Liver (tissue), 9 donors: ENCODE results near the gene ANKRD11. TPM values are rescaled to one million over a fixed set of nuclear protein-coding genes. Genes with fewer than 3 reads are reported as not detected.
A peak's percentile ranks its signal among the peaks of the same experiment; 100 is the strongest.

Experiments used
- DNase-seq: peaks from one replicate; pipeline ENCODE4 v3.0.0-alpha.2; 2017; ENCODE audit warnings: low spot score
- H3K27ac ChIP-seq, 2 donors: one replicate each; pipeline ENCODE4 v1.7.0; 2013; ENCODE audit warnings: inconsistent platforms in 2 of 2, low read length in 2 of 2, control low read depth in 1 of 2, low read depth in 1 of 2, mild to moderate bottlenecking in 1 of 2
- H3K27me3 ChIP-seq, 4 donors: one replicate each; pipeline versions ENCODE4 v1.6.1 to v1.7.0; 2013; ENCODE audit warnings: low read length in 3 of 4, inconsistent platforms in 1 of 4, mild to moderate bottlenecking in 1 of 4, moderate library complexity in 1 of 4; ENCODE audit not compliant: control insufficient read depth in 4 of 4, insufficient read depth in 4 of 4
- H3K36me3 ChIP-seq, 4 donors: one replicate each; pipeline versions ENCODE4 v1.6.1 to v1.7.0; 2013; ENCODE audit warnings: low read length in 3 of 4, mild to moderate bottlenecking in 3 of 4, low read depth in 1 of 4, moderate library complexity in 1 of 4; ENCODE audit not compliant: control insufficient read depth in 4 of 4, insufficient read depth in 3 of 4
- H3K4me1 ChIP-seq, 4 donors: one replicate each; pipeline versions ENCODE4 v1.6.1 to v1.7.0; 2013; ENCODE audit warnings: low read length in 3 of 4, mild to moderate bottlenecking in 3 of 4, moderate library complexity in 1 of 4; ENCODE audit not compliant: control insufficient read depth in 4 of 4, insufficient read depth in 4 of 4
- H3K4me3 ChIP-seq, 3 donors: one replicate each; pipeline versions ENCODE4 v1.6.1 to v1.7.0; 2013; ENCODE audit warnings: low read length in 3 of 3, control low read depth in 1 of 3, low read depth in 1 of 3, mild to moderate bottlenecking in 1 of 3
- H3K9ac ChIP-seq, 2 donors: one replicate each; pipeline ENCODE4 v1.7.0; 2013; ENCODE audit warnings: low read length in 2 of 2, mild to moderate bottlenecking in 2 of 2, moderate library complexity in 2 of 2, control low read depth in 1 of 2, low read depth in 1 of 2
- H3K9me3 ChIP-seq, 4 donors: one replicate each; pipeline versions ENCODE4 v1.6.1 to v1.7.0; 2013; ENCODE audit warnings: low read length in 3 of 4; ENCODE audit not compliant: control insufficient read depth in 4 of 4
- EGR1 ChIP-seq, 2 donors: IDR thresholded peaks; 2 replicates each; pipeline ENCODE4 v1.6.1; 2016 to 2018; ENCODE audit warnings: antibody characterized with exemption in 2 of 2, low read depth in 2 of 2
- FOXA1 ChIP-seq: IDR thresholded peaks from 2 replicates; pipeline ENCODE4 v1.6.1; 2016; ENCODE audit warnings: antibody characterized with exemption
- FOXA2 ChIP-seq: IDR thresholded peaks from 2 replicates; pipeline ENCODE4 v1.6.1; 2016; ENCODE audit warnings: antibody characterized with exemption
- GABPA ChIP-seq, 2 donors: IDR thresholded peaks in 1 of 2; conservative IDR thresholded peaks in 1 of 2; 2 replicates each; pipeline ENCODE4 v1.6.1; 2016; ENCODE audit warnings: antibody characterized with exemption in 2 of 2, mild to moderate bottlenecking in 1 of 2, moderate library complexity in 1 of 2
- HNF4A ChIP-seq, 2 donors: conservative IDR thresholded peaks; 2 replicates each; pipeline ENCODE4 v1.6.1; 2016; ENCODE audit warnings: antibody characterized with exemption in 2 of 2, mild to moderate bottlenecking in 2 of 2
- HNF4G ChIP-seq: IDR thresholded peaks from 2 replicates; pipeline ENCODE4 v1.6.1; 2016; ENCODE audit warnings: antibody characterized with exemption
- JUND ChIP-seq, 2 donors: IDR thresholded peaks; 2 replicates each; pipeline ENCODE4 v1.6.1; 2016; ENCODE audit warnings: antibody characterized with exemption in 2 of 2
- NR2F2 ChIP-seq: IDR thresholded peaks from 2 replicates; pipeline ENCODE4 v1.6.1; 2016; ENCODE audit warnings: antibody characterized with exemption
- RAD21 ChIP-seq, 2 donors: IDR thresholded peaks; 2 replicates each; pipeline ENCODE4 v1.6.1; 2016; ENCODE audit warnings: antibody characterized with exemption in 2 of 2, mild to moderate bottlenecking in 2 of 2
- RXRA ChIP-seq, 2 donors: IDR thresholded peaks; 2 replicates each; pipeline ENCODE4 v1.6.1; 2017 to 2018; ENCODE audit warnings: antibody characterized with exemption in 2 of 2, mild to moderate bottlenecking in 1 of 2
- TAF1 ChIP-seq: conservative IDR thresholded peaks from 2 replicates; pipeline ENCODE4 v1.6.1; 2016; ENCODE audit warnings: antibody characterized with exemption, mild to moderate bottlenecking
- YY1 ChIP-seq: IDR thresholded peaks from 2 replicates; pipeline ENCODE4 v1.6.1; 2016; ENCODE audit warnings: antibody characterized with exemption, mild to moderate bottlenecking
- WGBS: extraction: QIAGEN DNeasy Blood & Tissue Kit; methylation state at CpG from one replicate; pipeline ENCODE4 v1.1.7; 2013; 5-methylcytosine and 5-hydroxymethylcytosine counted together
- polyA plus RNA-seq, 2 donors: library from polyadenylated mRNA; stranded (reverse) in 1 of 2; unstranded in 1 of 2; fragments of 200-250 nt in 1 of 2; fragments of >200 nt in 1 of 2; fragmentation: Nextera tagmentation in 1 of 2; extraction: Ambion mirVana in 1 of 2; gene quantifications; one replicate each; pipeline versions ENCODE4 v1.2.1 to v1.2.3, GENCODE V29; 2013 to 2015
- total RNA-seq, 2 donors: library from RNA; depleted of rRNA; stranded (reverse); fragments of >200 nt; gene quantifications; one replicate each; pipeline ENCODE4 v1.2.3, GENCODE V29; 2014
- TF ChIP-seq, protein P1 (sequence below): fragments of 150-350 bp; IDR thresholded peaks from 2 replicates; pipeline ENCODE4 v1.5.1; 2017; ENCODE audit warnings: improper control_type of control experiment, low read depth, low read length; ENCODE audit not compliant: missing input control
- TF ChIP-seq, protein P2 (sequence below): IDR thresholded peaks from 2 replicates; pipeline ENCODE4 v1.6.1; 2016; ENCODE audit warnings: antibody characterized with exemption
- TF ChIP-seq, protein P3 (sequence below): IDR thresholded peaks from 2 replicates; pipeline ENCODE4 v1.6.1; 2016; ENCODE audit warnings: antibody characterized with exemption
- TF ChIP-seq, protein P4 (sequence below): IDR thresholded peaks from 2 replicates; pipeline ENCODE4 v1.6.1; 2016; ENCODE audit warnings: antibody characterized with exemption, mild to moderate bottlenecking
- donor health status: healthy.
- donor health status: healthy.
- donor health status: healthy.
- donor health status: healthy.
- donor health status: healthy.

Gene ANKRD11
- total and polyA plus RNA-seq, 4 donors: 16.3 to 55.1 (median 28.0) TPM

DNA sequence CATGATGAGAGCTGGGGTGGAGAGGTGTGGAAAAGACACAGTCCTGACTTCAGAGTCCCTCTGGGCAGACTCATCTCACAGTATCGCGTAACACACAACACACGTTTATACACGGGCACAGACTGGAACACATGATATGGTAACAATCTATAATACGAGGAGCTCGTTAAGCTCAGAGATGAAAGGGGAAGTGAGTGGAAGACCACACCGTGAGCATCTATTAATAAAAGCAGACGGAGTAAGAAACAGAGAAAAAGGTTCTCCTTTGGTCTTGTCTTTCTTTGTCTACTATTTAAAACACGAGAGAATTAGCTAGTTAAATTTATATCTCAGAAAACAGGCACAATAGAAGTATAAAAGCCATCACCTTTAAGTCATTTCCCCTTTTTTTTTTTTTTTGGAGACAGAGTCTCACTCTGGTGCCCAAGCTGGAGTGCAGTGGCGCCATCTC is 13.5 kb downstream of the ANKRD11 start:
- no peaks in the 10 kb centered on the region for H3K9me3 ChIP-seq
- peak overlapping the region; percentile 14 to 50 for H3K27ac ChIP-seq
- H3K36me3 ChIP-seq: no peaks in the 10 kb centered on the region
- DNase-seq: no peak
- 75% methylated on average over 10 of the region's 10 CpGs for WGBS
- TF ChIP-seq RAD21 (IDR thresholded peaks at IDR 0.05) (no peak), HNF4G (no peak), JUND (IDR thresholded peaks at IDR 0.05) (no peak), TAF1 (no peak), FOXA2 (no peak), FOXA1 (no peak), YY1 (no peak), RXRA (IDR thresholded peaks at IDR 0.05) (no peak), GABPA (IDR thresholded peaks at IDR 0.05 in 1 of 2, conservative IDR thresholded peaks at IDR 0.05 in 1 of 2) (no peak), EGR1 (IDR thresholded peaks at IDR 0.05; ENCODE audit: low read depth in 2 of 2) (no peak), HNF4A (conservative IDR thresholded peaks at IDR 0.05) (no peak), NR2F2 (no peak)
- TF ChIP-seq, protein P1, sequence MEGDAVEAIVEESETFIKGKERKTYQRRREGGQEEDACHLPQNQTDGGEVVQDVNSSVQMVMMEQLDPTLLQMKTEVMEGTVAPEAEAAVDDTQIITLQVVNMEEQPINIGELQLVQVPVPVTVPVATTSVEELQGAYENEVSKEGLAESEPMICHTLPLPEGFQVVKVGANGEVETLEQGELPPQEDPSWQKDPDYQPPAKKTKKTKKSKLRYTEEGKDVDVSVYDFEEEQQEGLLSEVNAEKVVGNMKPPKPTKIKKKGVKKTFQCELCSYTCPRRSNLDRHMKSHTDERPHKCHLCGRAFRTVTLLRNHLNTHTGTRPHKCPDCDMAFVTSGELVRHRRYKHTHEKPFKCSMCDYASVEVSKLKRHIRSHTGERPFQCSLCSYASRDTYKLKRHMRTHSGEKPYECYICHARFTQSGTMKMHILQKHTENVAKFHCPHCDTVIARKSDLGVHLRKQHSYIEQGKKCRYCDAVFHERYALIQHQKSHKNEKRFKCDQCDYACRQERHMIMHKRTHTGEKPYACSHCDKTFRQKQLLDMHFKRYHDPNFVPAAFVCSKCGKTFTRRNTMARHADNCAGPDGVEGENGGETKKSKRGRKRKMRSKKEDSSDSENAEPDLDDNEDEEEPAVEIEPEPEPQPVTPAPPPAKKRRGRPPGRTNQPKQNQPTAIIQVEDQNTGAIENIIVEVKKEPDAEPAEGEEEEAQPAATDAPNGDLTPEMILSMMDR: no peak
- TF ChIP-seq, protein P2, sequence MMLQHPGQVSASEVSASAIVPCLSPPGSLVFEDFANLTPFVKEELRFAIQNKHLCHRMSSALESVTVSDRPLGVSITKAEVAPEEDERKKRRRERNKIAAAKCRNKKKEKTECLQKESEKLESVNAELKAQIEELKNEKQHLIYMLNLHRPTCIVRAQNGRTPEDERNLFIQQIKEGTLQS: no peak
- TF ChIP-seq, protein P3, sequence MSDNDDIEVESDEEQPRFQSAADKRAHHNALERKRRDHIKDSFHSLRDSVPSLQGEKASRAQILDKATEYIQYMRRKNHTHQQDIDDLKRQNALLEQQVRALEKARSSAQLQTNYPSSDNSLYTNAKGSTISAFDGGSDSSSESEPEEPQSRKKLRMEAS: no peak
- H3K27me3 ChIP-seq: no peaks in the 10 kb centered on the region
- H3K4me1 ChIP-seq: peaks cover 20 to 45% (median 41%) of the 10 kb centered on the region in 4 donors
- no peak overlapping the region for H3K4me3 ChIP-seq
- H3K9ac ChIP-seq: no peak overlapping the region

DNA sequence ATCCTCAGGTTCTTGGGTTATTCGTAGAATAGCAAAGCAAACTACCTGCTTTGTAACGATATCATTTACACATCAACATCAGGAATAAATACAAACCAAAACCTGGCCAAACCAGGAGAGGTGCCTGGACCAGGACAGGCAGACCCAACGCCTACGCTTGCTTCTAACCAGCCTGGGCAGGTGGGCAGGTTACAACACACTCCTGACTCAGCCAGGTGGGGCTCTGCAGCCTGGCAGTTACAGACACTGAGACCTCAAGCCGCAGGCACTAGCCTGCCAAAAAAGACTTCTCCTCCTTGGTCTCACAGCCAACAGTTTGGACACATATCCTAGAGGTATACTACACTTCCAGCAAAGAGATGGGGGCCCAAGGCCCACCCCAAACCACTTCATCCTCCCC is 14.0 kb downstream of the ANKRD11 start:
- Histone ChIP-seq H3K4me3 (no peak overlapping the region), H3K36me3 (no peaks in the 10 kb centered on the region), H3K9me3 (no peaks in the 10 kb centered on the region), H3K27me3 (no peaks in the 10 kb centered on the region), H3K4me1 (peaks cover 22 to 47% (median 43%) of the 10 kb centered on the region in 4 donors), H3K9ac (no peak overlapping the region), H3K27ac (peak overlapping the region; percentile 29 to 50)
- TF ChIP-seq HNF4A (conservative IDR thresholded peaks at IDR 0.05): peak in 1 of 2 donors; percentile 38
- peak in 1 of 2 donors; percentile 26 for TF ChIP-seq RXRA (IDR thresholded peaks at IDR 0.05)
- TF ChIP-seq, protein P4, sequence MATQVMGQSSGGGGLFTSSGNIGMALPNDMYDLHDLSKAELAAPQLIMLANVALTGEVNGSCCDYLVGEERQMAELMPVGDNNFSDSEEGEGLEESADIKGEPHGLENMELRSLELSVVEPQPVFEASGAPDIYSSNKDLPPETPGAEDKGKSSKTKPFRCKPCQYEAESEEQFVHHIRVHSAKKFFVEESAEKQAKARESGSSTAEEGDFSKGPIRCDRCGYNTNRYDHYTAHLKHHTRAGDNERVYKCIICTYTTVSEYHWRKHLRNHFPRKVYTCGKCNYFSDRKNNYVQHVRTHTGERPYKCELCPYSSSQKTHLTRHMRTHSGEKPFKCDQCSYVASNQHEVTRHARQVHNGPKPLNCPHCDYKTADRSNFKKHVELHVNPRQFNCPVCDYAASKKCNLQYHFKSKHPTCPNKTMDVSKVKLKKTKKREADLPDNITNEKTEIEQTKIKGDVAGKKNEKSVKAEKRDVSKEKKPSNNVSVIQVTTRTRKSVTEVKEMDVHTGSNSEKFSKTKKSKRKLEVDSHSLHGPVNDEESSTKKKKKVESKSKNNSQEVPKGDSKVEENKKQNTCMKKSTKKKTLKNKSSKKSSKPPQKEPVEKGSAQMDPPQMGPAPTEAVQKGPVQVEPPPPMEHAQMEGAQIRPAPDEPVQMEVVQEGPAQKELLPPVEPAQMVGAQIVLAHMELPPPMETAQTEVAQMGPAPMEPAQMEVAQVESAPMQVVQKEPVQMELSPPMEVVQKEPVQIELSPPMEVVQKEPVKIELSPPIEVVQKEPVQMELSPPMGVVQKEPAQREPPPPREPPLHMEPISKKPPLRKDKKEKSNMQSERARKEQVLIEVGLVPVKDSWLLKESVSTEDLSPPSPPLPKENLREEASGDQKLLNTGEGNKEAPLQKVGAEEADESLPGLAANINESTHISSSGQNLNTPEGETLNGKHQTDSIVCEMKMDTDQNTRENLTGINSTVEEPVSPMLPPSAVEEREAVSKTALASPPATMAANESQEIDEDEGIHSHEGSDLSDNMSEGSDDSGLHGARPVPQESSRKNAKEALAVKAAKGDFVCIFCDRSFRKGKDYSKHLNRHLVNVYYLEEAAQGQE: no peak
- TF ChIP-seq EGR1 (IDR thresholded peaks at IDR 0.05; ENCODE audit: low read depth in 2 of 2): peak in 1 of 2 donors; percentile 93
- 45% methylated on average over 5 of the region's 5 CpGs for WGBS
- DNase-seq: no peak
